H1 (cell line): ENCODE results near the gene SH2B2. TPM values are rescaled to one million over a fixed set of nuclear protein-coding genes. Genes with fewer than 3 reads are reported as not detected.
A peak's percentile ranks its signal among the peaks of the same experiment; 100 is the strongest.

ENCODE experiments used
- CTCF ChIA-PET: fragments of 300-600 bp; sonication (Branson Sonifier 250); formaldehyde crosslinking; loops from one replicate; lab custom pipeline; 2021; ENCODE audit not compliant: partially characterized antibody; lab: Charles Lee
- POLR2A ChIA-PET: fragments of 300-600 bp; sonication (Branson Sonifier 250); formaldehyde crosslinking; loops from one replicate; lab custom pipeline; 2021; ENCODE audit warnings: inconsistent platforms; ENCODE audit not compliant: partially characterized antibody; lab: Charles Lee
- DNase-seq, 2 experiments: peaks; one replicate each; pipeline versions ENCODE4 v3.0.0 to v3.0.0-alpha.2; 2010 to 2022; ENCODE audit warnings: low spot score in 2 of 2, low read depth in 1 of 2, mixed read lengths in 1 of 2
- FAIRE-seq: peaks from 2 replicates; lab custom pipeline; 2011; peaks lifted over from hg19 to GRCh38; lab: Jason Lieb, UNC
- H2AFZ ChIP-seq: 2 replicates; pipeline ENCODE4 v1.8.1; 2012; ENCODE audit warnings: low read length, inconsistent platforms
- H2AK5ac ChIP-seq: 2 replicates; pipeline ENCODE4 v1.6.1; 2013; ENCODE audit warnings: low read depth, low read length
- H2BK120ac ChIP-seq: replicated peaks from 2 replicates; pipeline ENCODE3; 2013; ENCODE audit warnings: low read depth, low read length, inconsistent platforms
- H2BK12ac ChIP-seq: 2 replicates; pipeline ENCODE4 v1.6.1; 2013; ENCODE audit warnings: low read depth, low read length
- H2BK15ac ChIP-seq: 2 replicates; pipeline ENCODE4 v1.6.1; 2013; ENCODE audit warnings: low read length
- H2BK20ac ChIP-seq: 2 replicates; pipeline ENCODE4 v1.6.1; 2013; ENCODE audit warnings: low read length
- H2BK5ac ChIP-seq: 2 replicates; pipeline ENCODE4 v1.6.1; 2013; ENCODE audit warnings: low read depth, low read length
- H3K14ac ChIP-seq: 2 replicates; pipeline ENCODE4 v1.6.1; 2013; ENCODE audit warnings: inconsistent platforms; ENCODE audit not compliant: insufficient read length
- H3K18ac ChIP-seq: 2 replicates; pipeline ENCODE4 v1.6.1; 2013; ENCODE audit warnings: low read length; ENCODE audit errors: extremely low read depth
- H3K23ac ChIP-seq: 2 replicates; pipeline ENCODE4 v1.6.1; 2013; ENCODE audit warnings: inconsistent platforms; ENCODE audit not compliant: insufficient read length
- H3K23me2 ChIP-seq: 2 replicates; pipeline ENCODE4 v1.6.1; 2013; ENCODE audit warnings: low read depth, low read length
- H3K27ac ChIP-seq: 2 replicates; pipeline ENCODE4 v1.6.1; 2011; ENCODE audit warnings: low read depth, low read length, inconsistent platforms
- H3K27me3 ChIP-seq, 4 experiments: replicated peaks in 1 of 4; 1 replicate in 1 of 4; 2 replicates in 3 of 4; pipeline versions ENCODE4 v1.6.1 to v1.8.1; 2011 to 2013; ENCODE audit warnings: low read length in 3 of 4, mild to moderate bottlenecking in 3 of 4, inconsistent platforms in 2 of 4, mixed read lengths in 2 of 4, moderate library complexity in 1 of 4; ENCODE audit not compliant: control insufficient read depth in 3 of 4, insufficient read depth in 3 of 4; ENCODE audit errors: extremely low read depth in 1 of 4
- H3K36me3 ChIP-seq, 4 experiments: 2 replicates each; pipeline versions ENCODE4 v1.6.1 to v1.8.1; 2011 to 2013; ENCODE audit warnings: mild to moderate bottlenecking in 4 of 4, low read length in 3 of 4, moderate library complexity in 2 of 4, control low read depth in 1 of 4, inconsistent platforms in 1 of 4; ENCODE audit not compliant: insufficient read depth in 4 of 4, control insufficient read depth in 2 of 4
- H3K4ac ChIP-seq: replicated peaks from 2 replicates; pipeline ENCODE3; 2013; ENCODE audit warnings: low read length, low read depth, mixed read lengths, inconsistent platforms; ENCODE audit not compliant: insufficient read length
- H3K4me1 ChIP-seq, 4 experiments: replicated peaks in 1 of 4; 1 replicate in 1 of 4; 2 replicates in 3 of 4; pipeline versions ENCODE4 v1.6.1 to v1.8.1; 2011 to 2013; ENCODE audit warnings: low read length in 3 of 4, inconsistent platforms in 2 of 4, mixed read lengths in 1 of 4; ENCODE audit not compliant: insufficient read depth in 4 of 4, control insufficient read depth in 3 of 4
- H3K4me2 ChIP-seq, 2 experiments: 2 replicates each; pipeline versions ENCODE4 v1.6.1 to v1.8.1; 2011 to 2013; ENCODE audit warnings: low read depth in 2 of 2, low read length in 2 of 2, control low read depth in 1 of 2, inconsistent platforms in 1 of 2, mild to moderate bottlenecking in 1 of 2; ENCODE audit not compliant: insufficient read depth in 1 of 2
- H3K4me3 ChIP-seq, 4 experiments: fragments of 200-600, 300-600 bp in 1 of 4; sonication (generic), shearing (Covaris generic), sonication (Bioruptor Twin) in 1 of 4; 2 replicates each; pipeline versions ENCODE4 v1.5.1 to v1.8.1; 2011 to 2016; ENCODE audit warnings: low read length in 4 of 4, low read depth in 3 of 4, control low read depth in 2 of 4, inconsistent platforms in 2 of 4, mild to moderate bottlenecking in 2 of 4, mixed read lengths in 1 of 4, moderate library complexity in 1 of 4; ENCODE audit not compliant: insufficient read depth in 2 of 4; ENCODE audit errors: extremely low read depth in 1 of 4
- H3K56ac ChIP-seq: replicated peaks from 2 replicates; pipeline ENCODE3; 2013; ENCODE audit warnings: low read depth, mild to moderate bottlenecking, mixed read lengths, low read length, inconsistent platforms; ENCODE audit not compliant: insufficient read length
- H3K79me1 ChIP-seq: 2 replicates; pipeline ENCODE4 v1.6.1; 2013; ENCODE audit warnings: low read depth, low read length, control low read depth
- H3K79me2 ChIP-seq, 2 experiments: 2 replicates each; pipeline versions ENCODE4 v1.6.1 to v1.8.1; 2012 to 2013; ENCODE audit warnings: low read length in 2 of 2, mild to moderate bottlenecking in 2 of 2, inconsistent platforms in 1 of 2; ENCODE audit not compliant: insufficient read depth in 2 of 2, control insufficient read depth in 1 of 2
- H3K9ac ChIP-seq, 4 experiments: replicated peaks in 1 of 4; 1 replicate in 1 of 4; 2 replicates in 3 of 4; pipeline versions ENCODE4 v1.6.1 to v1.8.1; 2011 to 2013; ENCODE audit warnings: low read depth in 3 of 4, low read length in 3 of 4, control low read depth in 2 of 4, mild to moderate bottlenecking in 2 of 4, moderate library complexity in 2 of 4, inconsistent platforms in 1 of 4; ENCODE audit errors: extremely low read depth in 1 of 4
- H3K9me3 ChIP-seq, 2 experiments: 2 replicates each; pipeline versions ENCODE4 v1.6.1 to v1.8.1; 2012 to 2013; ENCODE audit warnings: mild to moderate bottlenecking in 2 of 2, moderate library complexity in 2 of 2, control low read depth in 1 of 2, inconsistent platforms in 1 of 2, low read depth in 1 of 2, low read length in 1 of 2, mixed read lengths in 1 of 2; ENCODE audit not compliant: insufficient read depth in 2 of 2
- H4K20me1 ChIP-seq, 2 experiments: replicated peaks in 1 of 2; 2 replicates each; pipeline versions ENCODE3 to v1.8.1; 2011 to 2013; ENCODE audit warnings: inconsistent platforms in 2 of 2, low read length in 2 of 2, mild to moderate bottlenecking in 1 of 2; ENCODE audit not compliant: insufficient read depth in 2 of 2, control insufficient read depth in 1 of 2
- H4K5ac ChIP-seq: 2 replicates; pipeline ENCODE4 v1.6.1; 2013; ENCODE audit warnings: low read length, low read depth, mixed read lengths, inconsistent platforms; ENCODE audit not compliant: insufficient read length
- H4K8ac ChIP-seq: 2 replicates; pipeline ENCODE4 v1.8.0; 2013; ENCODE audit warnings: mild to moderate bottlenecking, moderate library complexity, low read length, inconsistent platforms; ENCODE audit not compliant: insufficient read depth; ENCODE audit errors: extremely low read depth
- H4K91ac ChIP-seq: replicated peaks from 2 replicates; pipeline ENCODE3; 2013; ENCODE audit warnings: low read length, mixed read lengths, inconsistent platforms; ENCODE audit not compliant: insufficient read length
- EGR1 ChIP-seq: IDR thresholded peaks from 2 replicates; pipeline ENCODE4 v1.6.1; 2011; ENCODE audit warnings: low read depth, low read length, borderline replicate concordance
- JUN ChIP-seq: IDR thresholded peaks from 2 replicates; pipeline ENCODE4 v1.6.1; 2011; ENCODE audit warnings: low read depth, mild to moderate bottlenecking, improper control_type of control experiment, low read length
- KDM1A ChIP-seq: fragments of 200-600, 300-600 bp; sonication (generic); IDR thresholded peaks from 2 replicates; pipeline ENCODE4 v1.7.1; 2016; ENCODE audit warnings: mild to moderate bottlenecking, low read length, borderline replicate concordance
- POLR2AphosphoS5 ChIP-seq: IDR thresholded peaks from 2 replicates; pipeline ENCODE4 v1.6.1; 2011; ENCODE audit warnings: low read depth, low read length
- SUZ12 ChIP-seq: fragments of 200-600 bp; sonication (generic); IDR thresholded peaks from 2 replicates; pipeline ENCODE4 v1.6.1; 2012; ENCODE audit warnings: mild to moderate bottlenecking, inconsistent platforms, low read length, moderate library complexity, mixed read lengths
- whole genome bisulfite sequencing, 2 experiments: shearing (Covaris generic) in 1 of 2; methylation state at CpG; one replicate each; pipeline versions ENCODE4 v1.1.6 to v1.1.7; 2013 to 2015; ENCODE audit warnings: low lambda C conversion rate in 2 of 2, mixed read lengths in 2 of 2, inconsistent platforms in 1 of 2, low coverage in 1 of 2, missing lambda C conversion rate in 1 of 2; ENCODE audit not compliant: insufficient replicate concordance in 2 of 2, insufficient coverage in 1 of 2, insufficient read length in 1 of 2; ENCODE audit errors: extremely low coverage in 1 of 2, missing lambda C conversion rate in 1 of 2; 5-methylcytosine and 5-hydroxymethylcytosine counted together
- polyA plus RNA-seq, 7 experiments: library from polyadenylated mRNA; depleted of rRNA in 3 of 7; stranded (reverse) in 5 of 7; unstranded in 2 of 7; fragments of >200 nt in 5 of 7; fragments of 200-250 nt in 2 of 7; gene quantifications; 1 replicate in 5 of 7; 2 replicates in 1 of 7; 4 replicates in 1 of 7; pipeline versions ENCODE4 v1.2.1 to v1.2.3, GENCODE V29; 2011 to 2013; ENCODE audit warnings: missing spikeins in 2 of 7, mixed read lengths in 2 of 7
- total RNA-seq: library from RNA; stranded (reverse); fragmentation: NEBNext Ultra II Directional; extraction: Animal tissue kit (Norgen Biotek cat#: 25700); gene quantifications from 2 replicates; pipeline ENCODE4 v1.2.1, GENCODE V29; 2021
- TF ChIP-seq, protein P1 (sequence below): IDR thresholded peaks from 2 replicates; pipeline ENCODE4 v1.6.1; 2012; ENCODE audit warnings: inconsistent platforms

SH2B2 gene
- total and polyA plus RNA-seq, 2 of the 8 experiments (the other 6 are each of a cell fraction or from before 2014, with no cell fraction given): 11.5 to 18.7 TPM

DNA sequence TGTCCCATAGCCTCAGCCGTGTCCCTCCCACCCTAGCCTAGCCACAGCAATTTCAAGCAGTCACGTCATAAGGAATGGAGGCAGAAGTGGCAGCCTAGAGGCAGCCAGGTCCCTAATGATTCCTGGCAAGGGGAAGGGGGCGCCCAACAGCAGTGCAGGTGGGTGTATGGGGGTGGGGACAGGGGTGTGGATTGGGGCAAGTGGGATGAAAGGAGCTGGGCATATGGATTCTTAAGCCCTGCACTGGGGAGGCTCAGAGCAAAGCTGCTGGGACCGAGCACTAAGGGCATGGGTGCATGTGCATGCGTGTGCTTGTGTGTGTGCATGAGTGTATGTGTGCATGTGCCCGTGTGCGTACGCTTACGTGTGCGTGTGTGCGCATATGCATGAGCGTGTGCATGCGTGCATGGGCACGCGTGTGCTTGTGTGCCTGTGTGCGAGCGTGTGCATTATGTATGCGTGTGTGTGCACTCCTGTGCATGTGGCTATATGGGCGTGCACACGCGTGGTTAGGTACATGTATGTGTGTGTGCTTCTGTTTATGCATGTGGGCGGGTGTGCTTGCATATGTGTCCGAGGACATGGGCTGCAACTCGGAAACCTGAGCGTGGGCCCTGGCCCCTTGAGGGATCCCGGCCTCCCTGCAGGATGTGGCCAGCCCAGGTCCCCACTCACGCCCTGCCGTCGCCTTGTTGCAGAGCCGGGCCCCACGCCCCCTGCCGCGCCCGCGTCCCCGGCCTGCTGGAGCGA, 34.1 kb downstream of the SH2B2 start:
- peak overlapping the region; percentile 73 for H4K91ac ChIP-seq
- ChIA-PET POLR2A (interaction anchor here (1.0 to 1.5 kb wide), 3 partner anchors 17 to 152 kb away, joined by 3 to 5 read pairs (median 4); no protein-coding TSS in a partner anchor), CTCF (interaction anchor here (0.9 to 8.6 kb wide), 8 partner anchors 11 to 95 kb away, joined by 3 to 134 read pairs (median 6); no protein-coding TSS in a partner anchor)
- peak overlapping the region; percentile 69 for H2BK120ac ChIP-seq
- H3K4ac ChIP-seq: peak overlapping the region; percentile 54
- H2BK12ac ChIP-seq: peak overlapping the region; percentile 10; the same call in 1 of the 2 replicates
- H2BK15ac ChIP-seq: 0 out of 2 replicates have a peak overlapping the region, but pooled peaks have one; percentile 4
- TF ChIP-seq KDM1A (peak; percentile 38; the same call in 1 of the 2 replicates), EGR1 (no peak), JUN (no peak), POLR2AphosphoS5 (0 out of 2 replicates have a peak, but pooled peaks have one; percentile 31), SUZ12 (no peak)
- TF ChIP-seq, protein P1, sequence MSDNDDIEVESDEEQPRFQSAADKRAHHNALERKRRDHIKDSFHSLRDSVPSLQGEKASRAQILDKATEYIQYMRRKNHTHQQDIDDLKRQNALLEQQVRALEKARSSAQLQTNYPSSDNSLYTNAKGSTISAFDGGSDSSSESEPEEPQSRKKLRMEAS: 0 out of 2 replicates have a peak, but pooled peaks have one; percentile 1
- DNase-seq (no peak), FAIRE-seq (no peak)
- H4K8ac ChIP-seq: peak overlapping the region; percentile 88
- no peak overlapping the region; the same call in 1 of the 2 replicates for H3K18ac ChIP-seq
- peak overlapping the region; percentile 20; the same call in 1 of the 2 replicates for H2AK5ac ChIP-seq
- peaks cover 0 to 2% (median 0%) of the 10 kb centered on the region in 4 experiments; a peak in 3 of 7 replicates for H3K27me3 ChIP-seq
- H2BK5ac ChIP-seq: peak overlapping the region; percentile 5; the same call in 1 of the 2 replicates
- H3K9ac ChIP-seq: no peak overlapping the region; a peak in 1 of 7 replicates
- peak overlapping the region; percentile 36 to 69 for H3K4me2 ChIP-seq
- H3K23ac ChIP-seq: no peak overlapping the region
- H3K4me3 ChIP-seq: peak overlapping the region in 3 of 4 experiments; percentile 1 to 44 (median 9); a peak in 3 of 8 replicates
- no peaks in the 10 kb centered on the region for H3K9me3 ChIP-seq
- peaks cover 5% of the 10 kb centered on the region for H3K23me2 ChIP-seq
- no peak overlapping the region for H2BK20ac ChIP-seq
- H2AFZ ChIP-seq: no peak overlapping the region
- no peaks in the 10 kb centered on the region for H3K79me1 ChIP-seq
- 83% methylated on average over 23 of the region's 37 CpGs; no CpG with 5 or more reads in 1 of the 2 experiments for WGBS, 2 experiments
- H3K79me2 ChIP-seq: no peaks in the 10 kb centered on the region
- H3K4me1 ChIP-seq: peaks cover 4 to 12% (median 8%) of the 10 kb centered on the region in 4 experiments; a peak in 6 of 7 replicates
- no peak overlapping the region for H3K14ac ChIP-seq
- H4K20me1 ChIP-seq: peaks cover 0 to 7% of the 10 kb centered on the region in 2 experiments
- no peak overlapping the region for H4K5ac ChIP-seq
- no peak overlapping the region for H3K56ac ChIP-seq
- no peaks in the 10 kb centered on the region; a peak in 1 of 8 replicates for H3K36me3 ChIP-seq
- H3K27ac ChIP-seq: no peak overlapping the region
